ELR (cell line): ENCODE measurements around the gene ESRRB.
A peak's percentile ranks its signal among the peaks of the same experiment; 100 is the strongest.

ENCODE experiments used
- DNase-seq: peaks from one replicate; pipeline ENCODE4 v3.0.0-alpha.2; 2015; ENCODE audit warnings: low read depth

The ESRRB gene

DNA sequence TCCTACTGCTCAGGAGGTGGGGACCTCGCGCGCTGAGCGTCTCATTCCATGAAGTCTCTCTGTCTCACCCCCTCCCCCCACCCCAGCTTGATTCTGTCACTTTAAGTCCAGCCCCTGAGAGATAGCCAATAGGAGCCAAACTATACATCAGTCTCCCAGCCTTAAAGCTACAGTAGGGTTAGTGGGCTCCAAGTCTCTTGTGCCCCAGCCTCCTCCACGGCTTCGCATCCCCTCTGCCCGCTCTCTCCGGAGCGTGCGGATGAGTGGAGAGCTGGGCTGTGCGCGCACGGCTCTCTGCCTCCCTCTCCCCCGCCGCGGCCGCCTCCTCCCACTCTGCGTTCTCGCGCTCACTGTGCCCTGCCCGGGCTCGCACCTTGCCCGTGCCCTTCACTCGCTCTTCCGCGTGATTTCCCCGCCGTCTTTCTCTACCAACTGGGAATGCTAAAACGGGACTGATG is at the start of gene ESRRB:
Gene ESRRB, plus strand, starts transcription at position 191 of the 458 bp plus-strand sequence. Its CDS starts 265 bp downstream, at position 456.
- no peak for DNase-seq

DNA sequence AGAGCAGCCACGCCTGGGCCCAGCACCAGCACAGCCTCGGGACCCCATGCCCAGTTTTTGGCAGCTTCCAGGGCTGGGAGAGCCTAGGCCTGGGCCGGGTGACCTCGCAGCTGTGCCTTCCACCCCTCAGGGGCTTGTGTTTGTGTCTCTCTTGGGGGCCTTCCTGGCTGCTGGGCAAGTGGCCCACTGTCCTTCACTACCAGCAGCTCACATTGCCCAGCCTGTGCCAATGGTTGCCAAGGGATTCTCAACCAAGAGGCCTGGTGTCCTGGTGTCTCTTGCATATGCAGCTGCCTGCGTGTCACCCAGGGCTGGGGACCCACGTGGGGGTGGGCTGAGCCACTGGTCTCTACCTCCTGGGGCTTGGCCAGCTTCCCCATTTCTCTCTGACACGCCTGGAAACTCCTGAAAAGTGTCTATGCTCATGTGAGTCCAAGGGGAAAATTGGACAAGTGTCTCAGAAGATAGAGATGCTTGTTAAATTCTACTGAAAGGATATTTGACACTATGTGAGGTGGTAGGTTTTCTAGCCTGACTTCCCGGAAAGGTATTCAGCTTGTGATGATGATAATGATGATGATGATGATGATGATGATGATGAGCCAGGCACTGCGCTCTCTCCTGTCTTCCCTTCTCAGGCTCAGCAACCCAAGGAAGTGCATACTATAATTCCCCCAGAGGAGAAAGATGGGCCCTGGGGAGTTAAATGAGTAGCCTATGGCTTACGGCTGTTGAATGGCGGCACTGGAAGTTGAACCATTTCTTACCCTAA is 48.8 kb upstream of the ESRRB start:
- no peak for DNase-seq

DNA sequence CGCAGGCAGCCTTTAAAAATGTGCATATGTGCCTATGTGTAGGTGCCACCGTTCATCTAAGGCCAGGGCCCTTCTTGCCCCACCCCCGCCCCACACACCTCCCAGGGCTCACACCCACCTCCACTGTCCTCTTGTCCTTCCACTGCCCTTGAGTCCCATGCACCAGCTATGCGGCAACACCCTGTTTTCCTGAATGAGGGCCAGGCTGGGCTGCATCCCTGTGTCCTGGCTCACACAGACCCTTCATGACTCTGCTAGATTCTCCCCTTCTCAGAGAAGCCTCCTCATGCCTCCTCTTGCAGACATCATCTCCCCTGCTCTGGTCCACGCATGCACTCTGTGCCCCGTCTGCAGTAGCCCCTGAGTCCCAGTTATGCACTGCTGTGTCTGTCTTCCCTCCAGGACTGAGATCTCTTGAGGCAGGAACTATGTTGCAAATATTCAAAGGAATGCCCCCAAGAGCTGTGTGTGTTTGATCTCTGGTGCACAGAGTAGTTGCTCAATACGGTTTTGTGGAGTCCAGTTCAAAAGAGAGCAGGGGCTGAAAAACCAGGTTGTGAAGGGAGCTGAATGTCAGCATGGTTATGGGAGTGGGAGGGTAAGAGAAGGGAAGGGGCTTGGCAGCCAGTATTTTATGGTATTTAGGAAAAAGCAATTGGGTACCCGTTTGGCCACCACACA is 47.3 kb upstream of the ESRRB start:
- DNase-seq, result no peak

GRCh38 chr14:76329154-76329928 is 46.6 kb upstream of the ESRRB start:
- DNase-seq, result no peak

DNA sequence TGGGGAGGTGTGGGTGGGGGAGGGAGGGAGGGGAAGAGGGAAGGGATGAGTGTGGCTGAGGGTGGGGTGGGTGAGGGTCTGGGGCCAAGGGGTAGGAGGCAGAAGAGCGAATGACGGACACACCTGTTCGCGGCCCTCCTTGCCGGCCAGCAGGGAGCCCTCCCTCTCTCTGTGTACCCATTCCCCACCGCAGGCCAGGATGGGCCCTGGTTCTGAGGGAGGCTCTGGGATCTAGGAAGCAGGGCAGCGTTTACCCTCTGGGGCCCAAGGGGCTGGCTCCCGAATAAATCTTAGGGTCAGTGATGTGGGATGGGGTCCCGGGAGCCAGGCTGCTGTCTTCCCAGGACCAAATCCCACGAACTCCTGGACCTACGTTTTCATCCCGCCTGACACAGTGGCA is 46.0 kb upstream of the ESRRB start:
- DNase-seq, result no peak

DNA sequence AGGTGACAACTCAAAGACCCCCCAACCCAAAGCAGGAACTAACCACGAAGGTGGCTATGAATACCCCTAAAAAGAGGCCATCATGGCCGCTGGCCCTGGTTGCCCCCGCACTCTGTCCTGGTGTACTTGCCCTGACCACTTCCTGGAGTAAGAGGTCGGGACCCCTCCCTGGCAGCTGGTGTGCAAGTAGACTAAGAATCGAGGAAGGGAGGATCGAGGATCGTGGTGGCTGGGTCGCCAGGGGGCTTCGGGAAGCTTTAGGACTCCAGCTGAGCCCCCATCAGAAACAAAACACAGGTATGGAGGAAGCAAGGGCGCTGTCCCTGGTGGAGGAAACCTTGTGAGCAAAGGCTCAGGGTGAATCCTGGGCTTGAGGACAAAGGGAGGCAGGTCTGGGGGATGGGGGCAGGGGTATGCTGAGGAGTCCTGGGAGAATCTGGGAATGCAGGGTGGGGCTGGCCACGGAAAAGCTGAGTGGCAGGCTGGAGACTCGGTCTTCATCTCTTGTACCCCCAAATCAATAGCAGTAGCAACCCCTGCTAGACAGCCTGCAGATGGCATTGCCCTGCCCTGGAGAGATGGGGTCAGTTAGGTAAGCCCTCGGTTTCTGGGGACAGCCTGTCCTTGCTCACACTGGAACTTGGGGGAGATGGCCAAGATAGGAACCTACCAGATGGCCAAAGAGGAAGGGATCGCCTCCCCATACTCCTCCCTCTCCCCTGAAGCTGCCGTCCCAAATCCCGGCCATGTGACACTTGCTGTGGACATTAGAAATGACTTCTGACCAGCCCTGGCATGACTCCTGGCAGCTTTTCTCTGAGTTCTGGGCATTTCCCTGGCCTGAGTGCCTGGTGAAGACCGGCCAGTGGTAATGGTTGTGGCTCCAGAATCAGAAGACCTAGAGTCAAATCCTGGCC is 45.3 kb upstream of the ESRRB start:
- no peak for DNase-seq

GRCh38 chr14:76331328-76332011 is 44.5 kb upstream of the ESRRB start:
- DNase-seq, result no peak

GRCh38 chr14:76333664-76334063 is 42.3 kb upstream of the ESRRB start:
- no peak for DNase-seq

DNA sequence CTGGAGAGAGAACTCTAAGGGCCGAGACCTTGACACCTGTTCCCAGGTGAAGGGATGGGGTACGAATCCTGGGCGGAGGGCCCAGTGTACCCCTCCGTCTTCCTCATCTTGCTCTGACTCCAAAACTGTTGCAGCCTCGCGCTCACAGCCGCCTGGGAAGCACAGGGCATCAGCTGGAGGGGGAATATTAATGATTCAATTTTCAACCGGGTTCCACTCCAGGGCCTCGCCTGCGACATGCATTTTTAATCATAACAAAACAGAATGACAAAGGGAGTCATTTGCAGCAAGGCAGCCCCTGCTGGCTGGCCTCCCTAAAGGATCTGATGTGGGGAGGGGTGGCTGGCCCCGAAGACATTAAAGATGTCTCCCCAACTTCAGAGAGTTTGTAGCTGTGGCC is 41.6 kb upstream of the ESRRB start:
- DNase-seq, result no peak

DNA sequence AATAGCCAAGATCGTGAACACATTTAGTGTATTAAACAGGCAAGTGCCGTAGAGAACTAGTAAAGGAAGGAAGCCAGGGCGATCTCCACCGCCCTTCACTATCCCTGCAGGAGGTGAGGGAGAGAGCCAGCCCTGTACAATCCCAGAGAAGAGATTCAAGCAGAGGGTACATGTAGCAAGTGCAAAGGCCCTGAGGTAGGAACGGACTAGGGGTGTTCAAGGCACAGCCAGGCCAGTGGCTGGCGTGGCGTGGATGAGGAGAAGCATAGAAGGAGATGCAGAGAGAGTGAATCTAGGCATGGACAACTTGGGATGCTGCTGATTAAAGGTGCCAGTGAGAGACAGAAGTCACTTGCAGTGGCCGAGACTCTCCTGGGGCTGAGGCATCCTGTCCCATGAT is 39.1 kb upstream of the ESRRB start:
- no peak for DNase-seq

DNA sequence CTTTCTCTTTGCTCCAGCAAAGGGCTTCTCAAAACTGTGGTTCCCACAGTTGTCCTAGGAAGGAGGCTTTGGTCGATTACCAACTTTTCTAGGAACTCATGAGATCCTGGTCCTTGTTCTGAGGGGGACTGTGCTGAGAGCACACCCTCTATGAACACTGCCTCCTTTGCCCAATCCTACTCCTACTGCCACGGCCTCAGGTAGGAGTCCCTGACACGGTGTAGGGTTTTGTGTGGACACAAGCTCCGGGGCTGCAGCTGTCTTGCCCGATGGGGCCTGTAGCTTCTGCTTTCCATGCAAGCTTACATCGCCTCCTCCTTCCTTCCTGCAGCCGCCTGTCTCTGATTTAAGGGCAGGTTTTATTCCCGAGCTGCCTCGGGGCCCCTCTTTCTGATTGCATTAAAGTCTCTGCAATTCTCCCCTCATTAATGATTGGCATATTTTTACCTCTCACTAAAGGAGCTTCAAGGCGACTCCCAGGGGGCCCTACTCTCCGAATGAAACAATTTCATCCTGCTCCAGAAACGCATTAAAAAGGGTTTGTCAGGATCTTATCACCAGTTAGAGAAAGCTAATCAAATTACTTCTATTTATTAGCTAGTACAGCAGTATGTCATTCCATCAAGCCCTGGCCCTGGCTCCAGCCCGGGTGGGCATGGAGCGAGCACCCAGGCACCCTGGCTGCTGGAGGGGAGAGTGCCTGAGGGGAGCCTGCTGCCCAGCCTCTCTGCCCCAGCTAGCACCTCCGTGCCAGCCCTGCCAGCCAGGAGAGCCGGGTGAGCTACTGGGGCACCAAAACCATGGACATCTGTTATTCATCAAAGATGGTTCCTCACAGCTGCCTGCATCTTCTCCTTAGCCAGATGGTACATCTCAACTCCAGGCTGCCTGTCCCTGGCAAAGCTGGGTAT is 38.0 kb upstream of the ESRRB start:
- peak; percentile 18 for DNase-seq

GRCh38 chr14:76339728-76340615 is 36.0 kb upstream of the ESRRB start:
- DNase-seq, result no peak

DNA sequence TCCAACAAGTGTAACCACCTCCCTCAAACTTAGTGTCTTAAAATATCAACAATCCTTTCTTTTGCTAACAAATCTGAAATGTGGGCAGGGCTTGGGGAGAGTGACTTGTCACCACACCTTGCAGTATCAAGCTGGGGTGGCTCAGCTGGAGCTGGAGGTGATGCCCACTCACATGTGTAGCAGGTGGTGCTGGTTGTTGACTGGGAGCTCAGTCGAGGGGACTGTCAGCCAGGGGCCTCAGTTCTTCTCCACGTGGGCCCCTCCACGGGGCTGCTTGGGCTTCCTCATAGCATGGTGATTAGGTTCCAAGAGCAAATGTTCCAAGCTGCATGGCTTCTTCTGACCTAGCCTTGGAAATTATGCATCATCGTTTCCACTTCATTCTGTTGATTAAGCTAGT is 32.6 kb upstream of the ESRRB start:
- no peak for DNase-seq

DNA sequence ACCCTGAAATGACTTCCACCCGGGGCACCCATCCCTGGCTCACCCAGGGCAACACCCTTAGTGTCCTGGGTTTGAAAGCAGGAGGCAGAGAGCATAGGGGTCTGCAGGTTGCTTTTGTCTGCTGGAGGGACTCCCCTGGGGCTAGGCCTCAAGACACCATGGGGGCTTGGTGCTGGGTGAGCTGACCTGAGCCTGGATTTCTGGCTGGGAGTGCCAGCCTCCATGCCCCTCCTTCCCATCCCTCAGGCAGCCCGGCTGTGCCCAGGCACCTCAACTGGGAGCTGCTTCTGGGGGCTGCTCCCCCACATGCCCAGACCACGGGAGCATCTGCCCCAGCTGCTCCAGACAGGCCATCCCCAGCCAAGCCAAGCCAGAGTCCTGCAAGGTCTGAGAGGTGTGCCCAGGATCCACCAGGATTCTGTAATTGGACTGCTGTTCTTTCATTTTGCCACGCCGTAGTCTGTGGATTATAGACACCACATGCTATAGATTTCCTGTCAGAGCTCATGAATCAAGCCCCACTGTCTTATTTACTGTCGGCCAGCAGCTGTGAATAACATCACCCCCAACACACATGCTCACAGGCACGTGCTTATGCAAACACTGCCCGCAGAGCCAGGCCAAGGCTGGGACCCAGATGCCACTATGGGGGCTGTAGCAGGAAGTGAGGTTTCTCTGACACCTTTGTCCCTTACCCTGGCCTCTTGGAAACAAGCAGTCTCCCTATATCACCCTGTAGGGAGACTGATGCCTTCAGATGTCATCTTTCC is 29.4 kb upstream of the ESRRB start:
- no peak for DNase-seq

GRCh38 chr14:76348898-76349297 is 27.0 kb upstream of the ESRRB start:
- peak; percentile 86 for DNase-seq

- DNase-seq, result no peak
Observed at GRCh38 chr14:76349993-76350392, 25.9 kb upstream of the ESRRB start.

DNA sequence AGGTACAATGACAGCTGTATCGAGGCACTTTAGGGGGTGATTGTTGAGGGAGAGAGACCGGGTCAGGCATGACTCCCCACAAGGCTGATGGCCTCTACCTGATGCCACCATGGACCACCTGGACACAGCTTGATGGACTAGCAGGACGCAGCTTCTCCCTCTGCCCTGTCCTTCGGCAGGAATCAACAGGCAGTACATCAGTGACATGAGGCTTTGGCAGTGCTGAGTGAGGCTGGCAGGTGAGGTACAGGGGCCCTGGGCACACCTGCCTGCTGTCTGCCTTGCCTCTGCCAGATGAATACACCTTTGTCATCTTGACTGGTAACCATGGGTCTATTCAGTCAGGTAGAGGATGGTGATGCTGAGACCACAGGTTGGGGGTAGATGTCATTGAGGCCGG is 25.3 kb upstream of the ESRRB start:
- DNase-seq, result no peak

GRCh38 chr14:76351941-76352340 is 24.0 kb upstream of the ESRRB start:
- no peak for DNase-seq
